ENCODE data around the gene CCL27. TPM values are rescaled to one million over a fixed set of nuclear protein-coding genes. Genes with fewer than 3 reads are reported as not detected.

CCL27 gene
- total RNA-seq, 1 donor from 2014 or later: 0.78 TPM

- peaks cover 2% of the 10 kb centered on the region for H3K4me1 Mint-ChIP-seq (ENCODE audit: unreplicated experiment)
- H3K36me3 Mint-ChIP-seq (ENCODE audit: unreplicated experiment): peaks cover 4% of the 10 kb centered on the region
- H3K27me3 Mint-ChIP-seq (ENCODE audit: unreplicated experiment): no peaks in the 10 kb centered on the region
- no peak overlapping the region for H3K4me3 Mint-ChIP-seq (ENCODE audit: unreplicated experiment)
- TF ChIP-seq, protein P1, sequence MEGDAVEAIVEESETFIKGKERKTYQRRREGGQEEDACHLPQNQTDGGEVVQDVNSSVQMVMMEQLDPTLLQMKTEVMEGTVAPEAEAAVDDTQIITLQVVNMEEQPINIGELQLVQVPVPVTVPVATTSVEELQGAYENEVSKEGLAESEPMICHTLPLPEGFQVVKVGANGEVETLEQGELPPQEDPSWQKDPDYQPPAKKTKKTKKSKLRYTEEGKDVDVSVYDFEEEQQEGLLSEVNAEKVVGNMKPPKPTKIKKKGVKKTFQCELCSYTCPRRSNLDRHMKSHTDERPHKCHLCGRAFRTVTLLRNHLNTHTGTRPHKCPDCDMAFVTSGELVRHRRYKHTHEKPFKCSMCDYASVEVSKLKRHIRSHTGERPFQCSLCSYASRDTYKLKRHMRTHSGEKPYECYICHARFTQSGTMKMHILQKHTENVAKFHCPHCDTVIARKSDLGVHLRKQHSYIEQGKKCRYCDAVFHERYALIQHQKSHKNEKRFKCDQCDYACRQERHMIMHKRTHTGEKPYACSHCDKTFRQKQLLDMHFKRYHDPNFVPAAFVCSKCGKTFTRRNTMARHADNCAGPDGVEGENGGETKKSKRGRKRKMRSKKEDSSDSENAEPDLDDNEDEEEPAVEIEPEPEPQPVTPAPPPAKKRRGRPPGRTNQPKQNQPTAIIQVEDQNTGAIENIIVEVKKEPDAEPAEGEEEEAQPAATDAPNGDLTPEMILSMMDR (IDR thresholded peaks at IDR 0.05): no peak
- H3K27ac Mint-ChIP-seq (ENCODE audit: unreplicated experiment): no peak overlapping the region
- no peak for DNase-seq (ENCODE audit: extremely low spot score, unreplicated experiment)
- H3K9me3 Mint-ChIP-seq (ENCODE audit: unreplicated experiment): no peaks in the 10 kb centered on the region
Measured at GRCh38 chr9:34669809-34670562, 7.5 kb upstream of the CCL27 start.

GRCh38 chr9:34665381-34666250 is 3.2 kb upstream of the CCL27 start:
- Mint-ChIP-seq H3K27me3 (ENCODE audit: unreplicated experiment) (no peaks in the 10 kb centered on the region), H3K36me3 (ENCODE audit: unreplicated experiment) (peaks cover 4% of the 10 kb centered on the region), H3K27ac (ENCODE audit: unreplicated experiment) (peak overlapping the region; percentile 97), H3K9me3 (ENCODE audit: unreplicated experiment) (no peaks in the 10 kb centered on the region), H3K4me3 (ENCODE audit: unreplicated experiment) (peak overlapping the region; percentile 88), H3K4me1 (ENCODE audit: unreplicated experiment) (peaks cover 11% of the 10 kb centered on the region)
- peak; percentile 96 for DNase-seq (ENCODE audit: extremely low spot score, unreplicated experiment)
- TF ChIP-seq, protein P1 (IDR thresholded peaks at IDR 0.05): no peak

GRCh38 chr9:34665067-34665380 is 2.6 kb upstream of the CCL27 start:
- DNase-seq (ENCODE audit: extremely low spot score, unreplicated experiment): no peak
- H3K4me1 Mint-ChIP-seq (ENCODE audit: unreplicated experiment): peaks cover 11% of the 10 kb centered on the region
- no peaks in the 10 kb centered on the region for H3K27me3 Mint-ChIP-seq (ENCODE audit: unreplicated experiment)
- TF ChIP-seq, protein P1 (IDR thresholded peaks at IDR 0.05): no peak
- H3K9me3 Mint-ChIP-seq (ENCODE audit: unreplicated experiment): no peaks in the 10 kb centered on the region
- peak overlapping the region; percentile 88 for H3K4me3 Mint-ChIP-seq (ENCODE audit: unreplicated experiment)
- peaks cover 4% of the 10 kb centered on the region for H3K36me3 Mint-ChIP-seq (ENCODE audit: unreplicated experiment)
- peak overlapping the region; percentile 97 for H3K27ac Mint-ChIP-seq (ENCODE audit: unreplicated experiment)

DNA sequence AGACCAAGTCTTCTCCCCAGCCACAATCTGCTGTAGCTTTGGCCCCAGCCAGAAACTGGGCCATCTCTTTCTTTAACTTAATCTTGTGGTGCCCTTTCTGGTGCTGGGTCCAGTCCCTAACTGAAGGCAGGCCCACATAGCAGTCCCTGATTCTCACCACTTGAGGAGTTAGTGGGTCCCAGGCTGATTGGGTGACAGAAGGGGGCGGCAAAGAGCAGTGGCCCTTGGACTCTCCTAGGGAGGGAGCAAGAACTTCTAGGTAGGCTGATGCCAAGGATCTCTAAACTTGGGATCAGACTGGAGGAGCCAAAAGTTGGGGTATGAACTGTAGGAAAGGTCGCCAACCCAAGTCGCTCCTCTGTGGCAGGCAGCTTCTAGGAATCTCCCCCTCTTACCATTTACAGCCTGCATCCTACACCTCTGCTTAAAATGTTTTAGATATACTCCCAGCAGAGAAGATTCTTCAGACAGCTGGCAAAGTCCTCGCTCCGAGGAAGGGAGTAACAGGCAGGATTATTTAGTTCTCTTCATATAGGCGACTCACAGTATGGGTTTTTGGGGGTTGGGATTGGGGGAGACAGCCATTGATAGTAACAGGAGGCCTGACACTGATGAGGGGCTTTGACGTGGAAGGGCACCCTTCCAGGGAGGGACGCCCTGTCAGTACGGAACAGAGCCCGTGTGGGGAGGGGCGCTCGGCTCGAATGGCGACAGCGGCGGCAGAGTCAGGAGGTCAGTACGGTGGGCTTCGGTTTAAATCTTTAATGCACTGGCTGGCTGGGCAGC is 2.0 kb upstream of the CCL27 start:
- peak overlapping the region; percentile 97 for H3K27ac Mint-ChIP-seq (ENCODE audit: unreplicated experiment)
- peak; percentile 88 for DNase-seq (ENCODE audit: extremely low spot score, unreplicated experiment)
- no peaks in the 10 kb centered on the region for H3K9me3 Mint-ChIP-seq (ENCODE audit: unreplicated experiment)
- H3K4me1 Mint-ChIP-seq (ENCODE audit: unreplicated experiment): peaks cover 11% of the 10 kb centered on the region
- TF ChIP-seq, protein P1 (IDR thresholded peaks at IDR 0.05): peak; percentile 79
- H3K4me3 Mint-ChIP-seq (ENCODE audit: unreplicated experiment): peak overlapping the region; percentile 88
- no peaks in the 10 kb centered on the region for H3K27me3 Mint-ChIP-seq (ENCODE audit: unreplicated experiment)
- H3K36me3 Mint-ChIP-seq (ENCODE audit: unreplicated experiment): peaks cover 4% of the 10 kb centered on the region

Measured in osteocyte (in vitro differentiated cells).